Esophagus muscularis mucosa (tissue), 4 donors: ENCODE results near the gene UPB1. TPM values are rescaled to one million over a fixed set of nuclear protein-coding genes. Genes with fewer than 3 reads are reported as not detected.

ENCODE experiments used
- DNase-seq: peaks from one replicate; pipeline ENCODE4 v3.0.0-alpha.2; 2017; ENCODE audit errors: extremely low spot score
- H3K27ac ChIP-seq, 4 donors: fragments of 200-600 bp; sonication (generic); replicated peaks in 1 of 4; 1 replicate in 3 of 4; 2 replicates in 1 of 4; pipeline ENCODE4 v1.5.1; 2016 to 2019; ENCODE audit warnings: mild to moderate bottlenecking in 1 of 4
- H3K27me3 ChIP-seq, 4 donors: fragments of 200-600 bp; sonication (generic); one replicate each; pipeline versions ENCODE4 v1.5.1 to v1.6.0; 2016 to 2019
- H3K36me3 ChIP-seq, 4 donors: fragments of 200-600 bp; sonication (generic); one replicate each; pipeline ENCODE4 v1.5.1; 2016 to 2019
- H3K4me1 ChIP-seq, 4 donors: fragments of 200-600 bp; sonication (generic); one replicate each; pipeline ENCODE4 v1.5.1; 2016 to 2019
- H3K4me3 ChIP-seq, 4 donors: fragments of 200-600 bp; sonication (generic); 1 replicate in 2 of 4; 2 replicates in 2 of 4; pipeline ENCODE4 v1.5.1; 2016 to 2019; ENCODE audit warnings: mild to moderate bottlenecking in 4 of 4, moderate library complexity in 1 of 4
- H3K9me3 ChIP-seq, 4 donors: fragments of 200-600 bp; sonication (generic); 1 replicate in 3 of 4; 2 replicates in 1 of 4; pipeline ENCODE4 v1.5.1; 2016 to 2019
- EP300 ChIP-seq: sonication (generic); formaldehyde crosslinking; IDR thresholded peaks from one replicate; pipeline ENCODE4 v1.6.1; 2017; ENCODE audit warnings: antibody characterized with exemption
- POLR2A ChIP-seq: fragments of 450-650 bp; IDR thresholded peaks from one replicate; pipeline ENCODE4 v1.6.1; 2017; ENCODE audit warnings: antibody characterized with exemption, moderate library complexity, mild to moderate bottlenecking, low read depth
- POLR2AphosphoS5 ChIP-seq, 2 donors: sonication (generic); formaldehyde crosslinking; IDR thresholded peaks; one replicate each; pipeline ENCODE4 v1.6.1; 2017; ENCODE audit warnings: antibody characterized with exemption in 2 of 2
- WGBS: methylation state at CpG from one replicate; pipeline ENCODE4 v1.1.5; 2018; 5-methylcytosine and 5-hydroxymethylcytosine counted together
- intact Hi-C: fragments of 100-400 bp; cut with DNase I; formaldehyde crosslinking; loops from one replicate; pipeline ENCODE4 v1.15.1; 2023
- total RNA-seq, 4 donors: library from RNA; depleted of rRNA; stranded (reverse); fragments of >200 nt; gene quantifications; one replicate each; pipeline versions ENCODE4 v1.1.0 to v1.2.1, GENCODE V29; 2016
- TF ChIP-seq, protein P1 (sequence below), 3 experiments: fragments of 200-600 bp in 2 of 3; fragments of 450-650 bp in 1 of 3; sonication (generic) in 2 of 3; IDR thresholded peaks; one replicate each; pipeline ENCODE4 v1.5.1; 2017 to 2019; ENCODE audit warnings: antibody characterized with exemption in 3 of 3, mild to moderate bottlenecking in 2 of 3, moderate library complexity in 1 of 3

UPB1 gene
- total RNA-seq, 4 donors from 2014 or later: 0.29 to 0.83 (median 0.33) TPM

DNA sequence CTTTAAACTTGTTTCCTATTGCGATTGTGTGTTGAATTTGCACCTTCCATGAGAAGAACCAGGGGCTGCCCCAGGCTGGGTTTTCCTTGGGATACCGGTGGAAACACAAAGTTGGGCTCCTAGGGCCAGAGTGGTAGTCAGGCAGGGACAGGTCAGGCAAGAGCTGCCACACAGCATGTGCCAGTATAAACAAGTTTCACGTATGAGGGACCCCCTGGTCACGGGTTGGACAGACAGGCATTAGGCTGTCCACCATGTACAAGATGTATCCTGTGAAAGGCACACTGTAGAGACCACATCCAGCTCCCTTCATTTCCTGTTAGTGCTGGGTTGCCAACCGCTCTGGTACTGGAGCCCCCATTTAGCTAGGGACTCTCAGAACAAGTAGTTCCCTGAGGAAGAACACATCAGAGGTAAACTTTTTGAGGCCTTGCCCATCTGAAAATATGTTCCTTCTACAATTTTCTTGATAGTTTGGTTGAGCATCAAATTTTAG, 8.8 kb downstream of the UPB1 start:
- no peak overlapping the region for H3K27ac ChIP-seq
- H3K9me3 ChIP-seq: no peaks in the 10 kb centered on the region
- no peaks in the 10 kb centered on the region for H3K36me3 ChIP-seq
- H3K4me1 ChIP-seq: peaks cover 0 to 11% (median 7%) of the 10 kb centered on the region in 4 donors
- DNase-seq: no peak
- no peak for TF ChIP-seq POLR2A
- no peak for TF ChIP-seq EP300
- TF ChIP-seq POLR2AphosphoS5 (IDR thresholded peaks at IDR 0.05): no peak
- TF ChIP-seq, protein P1, sequence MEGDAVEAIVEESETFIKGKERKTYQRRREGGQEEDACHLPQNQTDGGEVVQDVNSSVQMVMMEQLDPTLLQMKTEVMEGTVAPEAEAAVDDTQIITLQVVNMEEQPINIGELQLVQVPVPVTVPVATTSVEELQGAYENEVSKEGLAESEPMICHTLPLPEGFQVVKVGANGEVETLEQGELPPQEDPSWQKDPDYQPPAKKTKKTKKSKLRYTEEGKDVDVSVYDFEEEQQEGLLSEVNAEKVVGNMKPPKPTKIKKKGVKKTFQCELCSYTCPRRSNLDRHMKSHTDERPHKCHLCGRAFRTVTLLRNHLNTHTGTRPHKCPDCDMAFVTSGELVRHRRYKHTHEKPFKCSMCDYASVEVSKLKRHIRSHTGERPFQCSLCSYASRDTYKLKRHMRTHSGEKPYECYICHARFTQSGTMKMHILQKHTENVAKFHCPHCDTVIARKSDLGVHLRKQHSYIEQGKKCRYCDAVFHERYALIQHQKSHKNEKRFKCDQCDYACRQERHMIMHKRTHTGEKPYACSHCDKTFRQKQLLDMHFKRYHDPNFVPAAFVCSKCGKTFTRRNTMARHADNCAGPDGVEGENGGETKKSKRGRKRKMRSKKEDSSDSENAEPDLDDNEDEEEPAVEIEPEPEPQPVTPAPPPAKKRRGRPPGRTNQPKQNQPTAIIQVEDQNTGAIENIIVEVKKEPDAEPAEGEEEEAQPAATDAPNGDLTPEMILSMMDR (IDR thresholded peaks at IDR 0.05): no peak
- WGBS: 95% methylated on average over 4 of the region's 5 CpGs
- H3K4me3 ChIP-seq: no peak overlapping the region
- intact Hi-C loops: loop anchor here (1.0 kb wide), 1 partner anchor 80 kb away; no protein-coding TSS in a partner anchor
- no peaks in the 10 kb centered on the region for H3K27me3 ChIP-seq

DNA sequence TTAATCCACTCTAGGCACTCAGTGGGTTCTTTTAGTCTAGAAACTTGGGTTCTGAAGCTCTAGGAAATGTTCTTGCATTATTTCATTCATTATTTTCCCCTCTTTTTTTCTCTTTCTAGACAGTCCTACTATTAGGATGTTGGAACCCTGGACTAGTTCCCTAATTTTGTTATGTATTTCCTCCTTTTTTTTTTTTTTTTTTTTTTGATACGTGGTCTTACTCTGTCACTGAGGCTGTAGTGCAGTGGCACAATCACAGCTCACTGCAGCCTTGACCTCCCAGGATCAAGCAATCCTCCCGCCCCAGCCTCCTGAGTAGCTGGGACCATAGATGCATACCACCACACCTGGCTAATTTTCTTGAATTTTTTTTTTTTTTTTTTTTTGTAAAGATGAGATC, 9.4 kb downstream of the UPB1 start:
- Histone ChIP-seq H3K9me3 (no peaks in the 10 kb centered on the region), H3K4me3 (no peak overlapping the region), H3K27me3 (no peaks in the 10 kb centered on the region), H3K4me1 (peaks cover 0 to 11% (median 7%) of the 10 kb centered on the region in 4 donors), H3K27ac (no peak overlapping the region), H3K36me3 (no peaks in the 10 kb centered on the region)
- intact Hi-C loops: no loop called here
- DNase-seq: no peak
- TF ChIP-seq, protein P1 (IDR thresholded peaks at IDR 0.05): no peak
- no peak for TF ChIP-seq EP300
- no peak for TF ChIP-seq POLR2A
- no peak for TF ChIP-seq POLR2AphosphoS5 (IDR thresholded peaks at IDR 0.05)
- 86% methylated on average over 2 of the region's 2 CpGs for WGBS

DNA sequence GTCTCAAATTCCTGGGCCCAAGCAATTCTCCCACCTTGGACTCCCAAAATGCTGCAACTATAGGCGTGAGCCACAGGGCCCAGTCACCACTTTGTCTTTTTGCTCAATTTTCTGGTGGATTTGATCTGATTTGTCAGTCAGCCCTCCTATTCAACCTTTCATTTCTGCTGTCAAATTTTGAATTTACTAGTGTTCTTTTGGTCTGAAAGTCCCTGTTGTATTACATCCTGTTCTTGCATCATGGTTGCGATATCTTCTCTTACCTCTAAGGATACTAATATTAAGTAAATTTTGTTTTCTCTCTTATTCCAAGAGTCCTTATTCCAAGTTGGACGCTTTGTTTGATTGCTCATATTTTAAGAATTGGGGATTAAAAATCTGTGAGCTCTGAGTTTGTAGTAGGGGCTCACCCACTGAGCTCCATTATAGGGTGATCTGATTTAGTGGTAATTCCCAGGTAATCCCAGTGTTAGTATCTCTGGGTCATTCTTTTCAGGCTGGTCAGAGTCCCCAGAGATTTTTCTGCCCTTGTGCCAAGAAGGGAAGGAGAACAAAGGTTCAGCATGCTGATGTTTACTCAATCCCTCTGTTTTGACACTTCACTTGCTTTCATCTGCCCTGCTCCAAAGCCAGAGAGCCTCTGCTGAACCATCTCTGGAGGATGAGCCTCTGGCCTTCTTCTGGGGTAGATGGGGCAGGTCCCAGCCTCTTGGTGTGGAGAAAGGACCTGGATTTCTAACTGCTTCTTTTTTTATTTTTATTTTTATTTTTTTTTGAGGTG, 10.0 kb downstream of the UPB1 start:
- Histone ChIP-seq H3K4me1 (peaks cover 0 to 11% (median 7%) of the 10 kb centered on the region in 4 donors), H3K27ac (no peak overlapping the region), H3K9me3 (no peaks in the 10 kb centered on the region), H3K36me3 (no peaks in the 10 kb centered on the region), H3K27me3 (no peaks in the 10 kb centered on the region), H3K4me3 (no peak overlapping the region)
- WGBS: 82% methylated on average over 3 of the region's 3 CpGs
- intact Hi-C loops: no loop called here
- DNase-seq: no peak
- TF ChIP-seq POLR2A (no peak), EP300 (no peak), POLR2AphosphoS5 (IDR thresholded peaks at IDR 0.05) (no peak)
- TF ChIP-seq, protein P1 (IDR thresholded peaks at IDR 0.05): no peak

DNA sequence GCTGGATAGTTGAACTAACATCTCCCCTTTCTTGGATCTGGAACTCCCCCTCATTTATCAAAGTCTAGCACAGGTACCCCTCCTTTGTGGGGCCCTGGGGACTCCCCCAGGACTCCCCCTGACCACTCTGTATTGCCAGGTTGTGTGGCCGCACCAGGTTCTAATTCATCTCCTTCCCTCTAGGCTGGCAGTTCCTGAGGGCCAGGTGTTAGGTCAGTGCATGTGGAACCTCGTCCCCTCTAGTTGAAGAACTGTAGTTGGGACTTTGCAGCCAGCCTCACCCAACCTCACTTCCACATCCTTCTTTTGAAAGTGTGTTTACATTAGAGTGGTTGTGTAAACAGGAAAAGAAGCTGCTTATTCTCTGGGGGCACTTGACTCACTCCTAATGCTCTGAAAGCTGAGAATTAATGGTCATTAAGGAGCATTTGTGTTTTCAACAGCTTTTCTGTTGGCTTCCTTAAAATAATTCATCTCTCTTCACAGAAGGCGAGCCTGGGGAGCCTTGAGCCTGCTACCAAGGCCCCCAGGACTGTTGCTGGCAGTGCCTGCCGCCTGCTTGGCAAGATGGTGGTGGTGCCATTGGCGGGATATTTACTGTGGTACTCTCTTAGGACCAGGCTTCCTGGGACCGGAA, 11.8 kb downstream of the UPB1 start:
- TF ChIP-seq POLR2A: no peak
- no peak for TF ChIP-seq EP300
- TF ChIP-seq, protein P1 (IDR thresholded peaks at IDR 0.05): no peak
- no peak for TF ChIP-seq POLR2AphosphoS5 (IDR thresholded peaks at IDR 0.05)
- Histone ChIP-seq H3K36me3 (no peaks in the 10 kb centered on the region), H3K27ac (no peak overlapping the region), H3K4me3 (no peak overlapping the region), H3K4me1 (peaks cover 11 to 27% (median 22%) of the 10 kb centered on the region in 4 donors), H3K27me3 (no peaks in the 10 kb centered on the region), H3K9me3 (no peaks in the 10 kb centered on the region)
- 59% methylated on average over 6 of the region's 6 CpGs for WGBS
- intact Hi-C loops: no loop called here
- no peak for DNase-seq
